ENCODE results near the gene DVL1. TPM values are rescaled to one million over a fixed set of nuclear protein-coding genes. Genes with fewer than 3 reads are reported as not detected.

DVL1 gene
- total and polyA plus RNA-seq, 2 of the 13 experiments (the other 11 are each of a cell fraction or from before 2014, with no cell fraction given): 30.8 to 60.4 TPM

GRCh38 chr1:1306661-1307260 is 42.5 kb downstream of the DVL1 start (continued):
- TF ChIP-seq ZFP91 (CRISPR knock-in tag; IDR thresholded peaks at IDR 0.05; ENCODE audit: borderline replicate concordance): peak; percentile 85; the same call in 1 of the 2 replicates
- no peak for TF ChIP-seq SYNCRIP (IDR thresholded peaks at IDR 0.05; ENCODE audit: insufficient read depth, low read depth, low read length)
- TF ChIP-seq MED1 (CRISPR knock-in tag; IDR thresholded peaks at IDR 0.05): peak; percentile 64; the same call in 1 of the 2 replicates
- TF ChIP-seq ZNF414 (CRISPR knock-in tag; IDR thresholded peaks at IDR 0.05): peak; percentile 77; the same call in 1 of the 2 replicates
- peak; percentile 40; the same call in 1 of the 2 replicates for TF ChIP-seq CBX5 (CRISPR knock-in tag; IDR thresholded peaks at IDR 0.05; ENCODE audit: borderline replicate concordance)
- peak; percentile 28; the same call in 1 of the 2 replicates for TF ChIP-seq ZMYM4 (CRISPR knock-in tag; IDR thresholded peaks at IDR 0.05)
- 0 out of 2 replicates have a peak, but pooled peaks have one; percentile 14 for TF ChIP-seq ZNF543 (CRISPR knock-in tag; IDR thresholded peaks at IDR 0.05)
- TF ChIP-seq SOX6 (IDR thresholded peaks at IDR 0.05): no peak
- 0 out of 2 replicates have a peak, but pooled peaks have one; percentile 29 for TF ChIP-seq SOX6 (CRISPR knock-in tag; IDR thresholded peaks at IDR 0.05)
- TF ChIP-seq SIN3A (IDR thresholded peaks at IDR 0.05; ENCODE audit: borderline replicate concordance, low read depth, low read length): no peak
- TF ChIP-seq FOXO4 (CRISPR knock-in tag; conservative IDR thresholded peaks at IDR 0.05): no peak
- TF ChIP-seq NR2C2 (CRISPR knock-in tag; IDR thresholded peaks at IDR 0.05; ENCODE audit: borderline replicate concordance): peak; percentile 61
- 0 out of 2 replicates have a peak, but pooled peaks have one; percentile 36 for TF ChIP-seq ZNF468 (CRISPR knock-in tag; IDR thresholded peaks at IDR 0.05)
- TF ChIP-seq ZFP1 (CRISPR knock-in tag; IDR thresholded peaks at IDR 0.05): no peak
- TF ChIP-seq HMG20A (CRISPR knock-in tag; IDR thresholded peaks at IDR 0.05; ENCODE audit: borderline replicate concordance): no peak
- no peak for TF ChIP-seq RFX1 (IDR thresholded peaks at IDR 0.05)
- no peak for TF ChIP-seq ARNT (IDR thresholded peaks at IDR 0.05)
- TF ChIP-seq MXD3 (CRISPR knock-in tag; IDR thresholded peaks at IDR 0.05): peak; percentile 44; the same call in 1 of the 2 replicates
- TF ChIP-seq HNF4G (IDR thresholded peaks at IDR 0.05; ENCODE audit: borderline replicate concordance, low read depth, low read length): peak; percentile 58; the same call in 1 of the 2 replicates
- TF ChIP-seq HNF4G (CRISPR knock-in tag; IDR thresholded peaks at IDR 0.05; ENCODE audit: borderline replicate concordance, low read depth): peak; percentile 69
- TF ChIP-seq NR2F1 (CRISPR knock-in tag; IDR thresholded peaks at IDR 0.05): 0 out of 4 replicates have a peak, but pooled peaks of 1 of the 2 experiments have one; percentile 25
- peak; percentile 76 for TF ChIP-seq ZFY (CRISPR knock-in tag; IDR thresholded peaks at IDR 0.05)
- no peak for TF ChIP-seq FOXK1 (CRISPR knock-in tag; IDR thresholded peaks at IDR 0.05; ENCODE audit: borderline replicate concordance, low read depth)
- 0 out of 2 replicates have a peak, but pooled peaks have one; percentile 54 for TF ChIP-seq HOXD1 (CRISPR knock-in tag; IDR thresholded peaks at IDR 0.05)
- no peak for TF ChIP-seq LRRFIP1 (CRISPR knock-in tag; conservative IDR thresholded peaks at IDR 0.05)

Data from HepG2 (cell line).